Adrenal gland (tissue), 12 donors: Measurements from ENCODE around the gene ROCK2. TPM values are rescaled to one million over a fixed set of nuclear protein-coding genes. Genes with fewer than 3 reads are reported as not detected.

ENCODE experiments used
- DNase-seq, 7 donors: peaks; one replicate each; pipeline ENCODE4 v3.0.0-alpha.2; 2019 to 2020
- H3K27ac ChIP-seq, 5 donors: fragments of 200-600 bp; sonication (generic) in 4 of 5; 1 replicate in 3 of 5; 2 replicates in 2 of 5; pipeline versions ENCODE4 v1.5.1 to v1.8.0; 2016 to 2020; ENCODE audit warnings: mild to moderate bottlenecking in 1 of 5
- H3K27me3 ChIP-seq: fragments of 200-600 bp; 2 replicates; pipeline ENCODE4 v1.8.0; 2021
- H3K36me3 ChIP-seq, 2 donors: fragments of 200-600 bp; replicated peaks in 1 of 2; 1 replicate in 1 of 2; 2 replicates in 1 of 2; pipeline versions ENCODE4 v1.5.1 to v1.8.0; 2018 to 2022
- H3K4me1 ChIP-seq, 2 donors: fragments of 200-600 bp; replicated peaks in 1 of 2; 1 replicate in 1 of 2; 2 replicates in 1 of 2; pipeline versions ENCODE4 v1.5.1 to v1.8.0; 2018 to 2021
- H3K4me3 ChIP-seq, 4 donors: fragments of 200-600 bp; sonication (generic) in 3 of 4; one replicate each; pipeline ENCODE4 v1.5.1; 2016 to 2018
- H3K9me3 ChIP-seq, 3 donors: fragments of 200-600 bp; sonication (generic) in 1 of 3; replicated peaks in 1 of 3; 1 replicate in 2 of 3; 2 replicates in 1 of 3; pipeline versions ENCODE4 v1.5.1 to v1.8.0; 2016 to 2021
- CTCF ChIP-seq, 6 experiments: fragments of 450-650 bp in 4 of 6; fragments of 200-600 bp in 2 of 6; sonication (generic) in 1 of 6; IDR thresholded peaks; 1 replicate in 5 of 6; 2 replicates in 1 of 6; pipeline versions ENCODE4 v1.5.1 to v1.8.0; 2016 to 2021; ENCODE audit warnings: antibody characterized with exemption in 6 of 6, mild to moderate bottlenecking in 2 of 6, moderate library complexity in 1 of 6
- POLR2A ChIP-seq, 2 donors: fragments of 450-650 bp; IDR thresholded peaks; one replicate each; pipeline ENCODE4 v1.6.1; 2017; ENCODE audit warnings: antibody characterized with exemption in 2 of 2, mild to moderate bottlenecking in 2 of 2, moderate library complexity in 1 of 2
- whole genome bisulfite sequencing, 4 donors: extraction: QIAGEN DNeasy Blood & Tissue Kit in 2 of 4; methylation state at CpG; one replicate each; pipeline versions ENCODE4 v1.1.5 to v1.1.7; 2013 to 2017; 5-methylcytosine and 5-hydroxymethylcytosine counted together
- intact Hi-C, 2 donors: fragments of 100-400 bp; cut with DNase I; formaldehyde crosslinking; loops; one replicate each; pipeline versions ENCODE4 v1.14.1 to v1.15.0; 2022 to 2023
- polyA plus RNA-seq, 3 donors: library from polyadenylated mRNA; stranded (reverse); fragments of 200-250 nt in 2 of 3; fragments of 350-450 nt in 1 of 3; fragmentation: Illumina TruSeq in 1 of 3; extraction: RNeasy Lipid Tissue Mini Kit (QIAGEN cat#74804) in 1 of 3; gene quantifications; one replicate each; pipeline ENCODE4 v1.2.3, GENCODE V29; 2013 to 2014
- total RNA-seq, 9 donors: library from RNA; depleted of rRNA in 4 of 9; stranded (reverse); fragments of >200 nt in 4 of 9; fragments of 120-200 nt in 1 of 9; fragmentation: NEBNext Ultra II Directional in 1 of 9; extraction: Animal tissue kit (Norgen Biotek cat#: 25700) in 1 of 9; gene quantifications; one replicate each; pipeline versions ENCODE4 v1.1.0 to v1.2.4, GENCODE V29; 2013 to 2023
- donor health status: healthy with polysubstance abuse.
- donor health status: Bipolar disorder and iron deficiency.
- donor health status: DM: yes; HTN: yes; CAD: no.
- donor health status: DM: no; HTN: no; CAD: no.
- donor health status: DM: no; HTN: no; CAD: no.
- donor health status: DM: yes; HTN: yes; CAD: no.

The ROCK2 gene
- total and polyA plus RNA-seq, 12 donors, result 5.0 to 46.6 (median 26.2) TPM

GRCh38 chr2:11144077-11144737, 200.2 kb downstream of the ROCK2 start:
- WGBS, 4 donors, result 71 to 85% (median 73%) methylated on average over 4 to 7 of the region's 7 CpGs
- H3K36me3 ChIP-seq, result no peaks in the 10 kb centered on the region
- H3K4me1 ChIP-seq, result peaks cover 0 to 3% of the 10 kb centered on the region in 2 donors
- no peak for DNase-seq
- intact Hi-C loops, result no loop called here
- no peak overlapping the region for H3K27ac ChIP-seq
- no peak overlapping the region for H3K4me3 ChIP-seq
- no peaks in the 10 kb centered on the region for H3K27me3 ChIP-seq
- H3K9me3 ChIP-seq, result no peaks in the 10 kb centered on the region
- TF ChIP-seq CTCF (IDR thresholded peaks at IDR 0.05) (no peak), POLR2A (IDR thresholded peaks at IDR 0.05) (no peak)

DNA sequence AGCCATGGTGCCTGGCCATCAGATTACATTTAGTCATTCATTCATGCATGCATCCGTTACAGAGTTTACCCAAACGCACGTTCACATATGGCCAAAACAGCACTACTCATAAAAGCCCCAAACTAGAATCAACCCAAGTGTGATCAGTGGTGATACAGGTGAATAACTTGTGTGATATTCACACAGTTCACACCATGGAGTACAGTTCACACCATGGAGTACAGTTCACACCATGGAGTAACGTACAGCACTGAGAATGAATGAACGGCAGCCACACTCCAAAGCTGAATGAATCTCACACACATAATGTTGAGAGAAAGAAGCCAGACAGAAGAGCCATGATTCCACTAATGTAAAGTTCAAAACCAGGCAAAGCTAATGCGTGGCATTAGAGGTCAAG, 201.4 kb downstream of the ROCK2 start:
- Histone ChIP-seq H3K27me3 (no peaks in the 10 kb centered on the region), H3K27ac (no peak overlapping the region), H3K9me3 (no peaks in the 10 kb centered on the region), H3K36me3 (no peaks in the 10 kb centered on the region), H3K4me3 (no peak overlapping the region), H3K4me1 (no peaks in the 10 kb centered on the region)
- TF ChIP-seq CTCF (IDR thresholded peaks at IDR 0.05) (no peak), POLR2A (IDR thresholded peaks at IDR 0.05) (no peak)
- intact Hi-C loops, result no loop called here
- no peak for DNase-seq
- 73 to 85% (median 78%) methylated on average over 6 of the region's 6 CpGs for WGBS, 4 donors

GRCh38 chr2:11142330-11142729, 202.1 kb downstream of the ROCK2 start:
- TF ChIP-seq POLR2A (IDR thresholded peaks at IDR 0.05) (no peak), CTCF (IDR thresholded peaks at IDR 0.05) (no peak)
- intact Hi-C loops, result no loop called here
- Histone ChIP-seq H3K27ac (no peak overlapping the region), H3K4me3 (no peak overlapping the region), H3K36me3 (no peaks in the 10 kb centered on the region), H3K4me1 (no peaks in the 10 kb centered on the region), H3K27me3 (no peaks in the 10 kb centered on the region), H3K9me3 (no peaks in the 10 kb centered on the region)
- WGBS, 4 donors, result 67 to 83% (median 77%) methylated on average over 3 of the region's 3 CpGs
- DNase-seq, result no peak

DNA sequence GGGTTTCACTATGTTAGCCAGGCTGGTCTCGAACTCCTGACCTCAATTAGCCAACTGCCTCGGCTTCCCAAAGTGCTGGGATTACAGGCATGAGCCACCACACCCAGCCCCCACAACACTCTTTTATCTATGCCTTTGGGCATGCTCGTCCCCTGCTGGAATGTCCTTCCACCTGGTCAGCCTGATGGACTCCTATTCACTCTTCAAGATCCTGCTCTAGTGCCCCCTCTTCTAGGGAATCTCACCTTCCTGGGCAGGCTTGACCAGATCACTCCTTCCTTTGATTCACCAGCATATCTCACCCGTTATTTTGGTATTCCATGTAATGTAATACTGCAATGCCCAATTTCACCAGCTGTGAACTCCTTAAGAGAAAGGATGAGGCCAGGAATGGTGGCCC, 203.1 kb downstream of the ROCK2 start:
- Histone ChIP-seq H3K4me1 (no peaks in the 10 kb centered on the region), H3K9me3 (no peaks in the 10 kb centered on the region), H3K27me3 (no peaks in the 10 kb centered on the region), H3K36me3 (no peaks in the 10 kb centered on the region), H3K4me3 (no peak overlapping the region), H3K27ac (no peak overlapping the region)
- 80 to 90% (median 86%) methylated on average over 4 of the region's 4 CpGs for WGBS, 4 donors
- no peak for DNase-seq
- intact Hi-C loops, result no loop called here
- no peak for TF ChIP-seq CTCF (IDR thresholded peaks at IDR 0.05)
- TF ChIP-seq POLR2A (IDR thresholded peaks at IDR 0.05), result no peak
